ENCODE results near the gene ADAM15. TPM values are rescaled to one million over a fixed set of nuclear protein-coding genes. Genes with fewer than 3 reads are reported as not detected.

The ADAM15 gene
- total RNA-seq, 1 donor from 2014 or later: 47.9 TPM

DNA sequence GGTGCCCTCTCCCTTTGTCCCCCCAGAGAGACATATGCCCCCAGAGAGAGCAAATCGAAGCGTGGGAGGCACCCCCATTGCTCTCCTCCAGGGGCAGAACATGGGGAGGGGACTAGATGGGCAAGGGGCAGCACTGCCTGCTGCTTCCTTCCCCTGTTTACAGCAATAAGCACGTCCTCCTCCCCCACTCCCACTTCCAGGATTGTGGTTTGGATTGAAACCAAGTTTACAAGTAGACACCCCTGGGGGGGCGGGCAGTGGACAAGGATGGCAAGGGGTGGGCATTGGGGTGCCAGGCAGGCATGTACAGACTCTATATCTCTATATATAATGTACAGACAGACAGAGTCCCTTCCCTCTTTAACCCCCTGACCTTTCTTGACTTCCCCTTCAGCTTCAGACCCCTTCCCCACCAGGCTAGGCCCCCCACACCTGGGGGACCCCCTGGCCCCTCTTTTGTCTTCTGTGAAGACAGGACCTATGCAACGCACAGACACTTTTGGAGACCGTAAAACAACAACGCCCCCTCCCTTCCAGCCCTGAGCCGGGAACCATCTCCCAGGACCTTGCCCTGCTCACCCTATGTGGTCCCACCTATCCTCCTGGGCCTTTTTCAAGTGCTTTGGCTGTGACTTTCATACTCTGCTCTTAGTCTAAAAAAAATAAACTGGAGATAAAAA is 35.9 kb downstream of the ADAM15 start:
- DNase-seq (ENCODE audit: low read depth): no peak

DNA sequence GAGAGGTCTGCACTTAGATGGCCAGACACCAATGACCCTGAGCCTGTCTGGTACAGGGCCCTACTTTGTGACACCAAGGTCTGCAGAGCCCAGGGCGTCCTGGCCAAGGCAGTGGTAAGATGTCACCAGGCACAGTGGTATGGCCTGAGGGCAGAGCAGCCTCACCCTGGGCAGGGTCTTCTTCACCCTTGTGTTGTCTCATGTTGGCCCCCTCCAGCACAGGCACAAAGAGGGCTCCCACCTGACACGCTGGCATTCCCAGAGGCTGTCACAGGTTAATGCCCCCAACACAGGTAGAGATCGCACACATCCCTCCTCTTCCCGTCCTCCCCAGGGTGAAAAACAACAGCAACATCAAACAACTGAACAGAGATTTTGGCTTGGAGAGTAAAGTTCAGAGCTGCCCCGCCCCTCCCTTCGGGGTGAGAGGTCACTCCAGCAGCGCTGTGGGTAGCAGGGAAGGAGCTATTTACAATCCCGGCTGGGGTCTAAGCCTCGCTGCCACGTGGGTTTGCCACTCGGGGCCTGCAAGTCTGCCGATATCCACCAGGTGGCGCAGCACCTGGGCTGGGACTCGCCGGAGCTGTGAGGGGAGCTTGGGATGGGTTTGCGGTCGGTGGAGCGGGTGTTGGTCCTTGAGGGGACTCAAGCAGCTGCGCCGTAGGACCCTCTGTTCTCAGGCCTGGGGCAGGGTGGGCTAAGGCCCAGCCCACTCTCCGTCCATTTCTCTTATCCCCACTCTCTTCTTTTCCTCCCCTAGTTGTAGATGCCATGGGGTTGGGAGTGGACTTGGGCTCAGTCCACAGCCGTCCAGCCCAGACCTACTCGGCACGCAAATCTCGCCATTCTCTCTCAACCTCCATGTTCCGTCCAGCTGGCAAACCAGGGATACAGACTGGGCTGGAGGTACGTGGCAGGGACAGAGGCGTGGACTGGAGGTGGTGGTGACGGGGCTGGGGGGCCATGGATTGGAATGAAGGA is 40.2 kb downstream of the ADAM15 start:
- no peak for DNase-seq (ENCODE audit: low read depth)

DNA sequence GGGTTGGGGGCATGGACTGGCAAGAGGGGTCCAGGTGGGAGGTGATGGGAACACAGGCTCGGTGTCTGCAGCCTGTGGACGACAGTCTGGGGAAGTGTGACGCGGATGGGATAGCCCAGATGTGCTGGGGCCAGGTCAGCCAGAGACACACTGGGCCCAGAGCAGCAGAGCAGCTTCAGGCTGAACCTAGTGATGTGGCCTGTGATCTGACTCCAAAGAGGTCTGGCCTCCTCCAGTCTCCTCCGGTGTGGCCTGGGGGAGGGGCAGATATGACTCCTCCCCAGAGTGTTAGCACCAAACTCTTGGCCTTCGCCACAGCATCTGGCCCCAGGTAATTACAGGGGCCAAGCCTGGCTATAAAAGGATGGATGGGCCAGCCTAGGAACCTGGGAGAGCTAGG is 41.0 kb downstream of the ADAM15 start:
- no peak for DNase-seq (ENCODE audit: low read depth)

DNA sequence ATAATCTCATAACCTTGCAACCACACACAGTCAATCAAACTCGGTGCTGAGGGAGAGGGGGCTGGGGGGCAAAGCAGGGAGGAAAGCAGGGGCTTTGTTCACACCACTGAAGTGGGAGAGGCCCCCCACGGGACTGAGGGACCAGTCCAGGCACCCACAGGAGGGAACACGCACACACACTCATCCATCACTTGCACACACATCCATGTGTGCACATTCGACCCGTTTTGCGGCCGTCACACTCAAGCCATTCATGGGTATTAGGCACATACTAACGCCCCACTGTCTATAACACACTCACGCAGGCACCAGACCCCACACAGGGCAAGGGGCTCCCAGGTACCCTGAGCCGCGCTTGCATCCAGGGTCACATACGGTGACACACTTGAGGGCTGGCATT is 41.5 kb downstream of the ADAM15 start:
- DNase-seq (ENCODE audit: low read depth): no peak

DNA sequence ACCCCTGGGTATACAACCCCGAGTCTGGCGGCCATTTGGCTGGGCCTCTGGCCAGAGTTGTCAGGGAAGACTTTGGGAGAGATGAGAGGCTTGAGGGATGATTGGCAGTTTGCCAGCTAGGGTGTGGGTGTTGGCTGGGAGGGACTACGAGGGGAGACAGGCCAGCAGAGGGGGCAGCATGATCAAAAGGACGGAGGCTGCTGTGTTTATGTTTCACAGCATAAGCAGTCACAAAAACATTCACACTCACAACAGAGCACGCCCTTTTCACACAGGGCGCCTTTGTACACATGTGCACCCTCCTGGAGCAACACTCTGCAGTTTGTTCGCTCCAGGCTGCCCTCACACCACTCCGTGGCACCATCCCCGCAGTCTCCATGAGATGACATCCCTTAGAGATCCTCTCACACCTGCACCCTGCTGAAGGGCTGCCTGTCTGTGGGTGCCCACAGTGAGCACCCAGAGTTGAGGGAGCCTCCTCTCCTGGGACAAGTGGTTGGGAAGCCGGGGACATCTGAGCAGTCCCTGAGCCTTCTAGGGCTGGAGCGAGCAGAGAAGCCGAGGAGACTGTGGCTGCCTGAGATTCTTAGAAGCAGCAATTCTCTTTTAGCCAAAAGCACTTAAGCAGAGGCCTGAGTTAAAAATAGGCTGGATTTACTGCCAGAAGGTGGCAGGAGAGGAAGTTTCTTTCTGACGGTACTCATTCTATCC is 43.0 kb downstream of the ADAM15 start:
- peak; percentile 69 for DNase-seq (ENCODE audit: low read depth)

DNA sequence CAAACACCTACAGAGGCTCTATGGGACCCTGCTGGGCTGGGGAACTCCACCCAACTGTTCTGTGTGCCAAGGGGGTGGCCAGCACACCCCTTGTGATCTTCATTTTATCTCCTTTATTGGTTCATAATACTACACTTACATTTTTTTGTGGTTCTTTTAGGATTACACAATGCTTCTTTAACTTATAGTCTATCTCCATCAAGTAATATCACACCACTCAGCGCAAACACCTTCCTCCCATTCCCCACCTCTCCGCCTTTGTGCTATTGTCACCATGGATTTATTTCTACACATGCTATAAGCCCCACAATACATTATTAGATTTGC is 43.5 kb downstream of the ADAM15 start:
- no peak for DNase-seq (ENCODE audit: low read depth)

DNA sequence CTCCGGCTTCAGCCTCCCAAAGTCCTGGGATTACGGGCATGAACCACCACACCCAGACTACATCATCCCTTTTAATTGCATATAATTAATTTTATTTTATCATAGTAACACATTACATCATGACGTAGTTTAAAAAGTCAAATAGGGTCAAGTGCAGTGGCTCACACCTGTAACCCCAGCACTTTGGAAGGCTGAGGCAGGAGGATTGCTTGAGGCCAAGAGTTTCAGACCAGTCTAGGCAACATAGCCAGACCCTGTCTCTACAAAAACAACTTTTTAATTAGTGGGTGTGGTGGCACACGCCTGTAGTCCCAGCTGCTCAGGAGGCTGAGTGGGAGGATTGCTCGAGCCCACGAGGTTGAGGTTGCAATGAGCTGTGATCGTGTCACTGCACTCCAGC is 48.2 kb downstream of the ADAM15 start:
- DNase-seq (ENCODE audit: low read depth): no peak

DNA sequence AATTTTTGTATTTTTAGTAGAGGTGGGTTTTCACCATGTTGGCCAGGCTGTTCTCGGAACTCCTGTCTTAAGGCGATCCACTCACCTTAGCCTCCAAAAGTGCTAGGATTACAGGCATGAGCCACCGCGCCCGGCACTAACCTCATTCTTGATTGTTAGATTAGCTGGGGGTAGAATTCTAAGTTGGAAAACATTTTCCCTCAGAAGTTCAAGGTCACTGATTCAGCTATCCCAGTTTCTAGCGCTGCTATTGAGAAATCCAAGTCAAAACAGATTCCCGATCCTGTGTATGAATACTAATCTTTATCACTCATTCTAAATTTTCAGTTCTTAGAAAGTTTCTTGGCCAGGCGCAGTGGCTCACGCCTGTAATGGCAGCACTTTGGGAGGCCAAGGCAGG is 52.2 kb downstream of the ADAM15 start:
- no peak for DNase-seq (ENCODE audit: low read depth)

DNA sequence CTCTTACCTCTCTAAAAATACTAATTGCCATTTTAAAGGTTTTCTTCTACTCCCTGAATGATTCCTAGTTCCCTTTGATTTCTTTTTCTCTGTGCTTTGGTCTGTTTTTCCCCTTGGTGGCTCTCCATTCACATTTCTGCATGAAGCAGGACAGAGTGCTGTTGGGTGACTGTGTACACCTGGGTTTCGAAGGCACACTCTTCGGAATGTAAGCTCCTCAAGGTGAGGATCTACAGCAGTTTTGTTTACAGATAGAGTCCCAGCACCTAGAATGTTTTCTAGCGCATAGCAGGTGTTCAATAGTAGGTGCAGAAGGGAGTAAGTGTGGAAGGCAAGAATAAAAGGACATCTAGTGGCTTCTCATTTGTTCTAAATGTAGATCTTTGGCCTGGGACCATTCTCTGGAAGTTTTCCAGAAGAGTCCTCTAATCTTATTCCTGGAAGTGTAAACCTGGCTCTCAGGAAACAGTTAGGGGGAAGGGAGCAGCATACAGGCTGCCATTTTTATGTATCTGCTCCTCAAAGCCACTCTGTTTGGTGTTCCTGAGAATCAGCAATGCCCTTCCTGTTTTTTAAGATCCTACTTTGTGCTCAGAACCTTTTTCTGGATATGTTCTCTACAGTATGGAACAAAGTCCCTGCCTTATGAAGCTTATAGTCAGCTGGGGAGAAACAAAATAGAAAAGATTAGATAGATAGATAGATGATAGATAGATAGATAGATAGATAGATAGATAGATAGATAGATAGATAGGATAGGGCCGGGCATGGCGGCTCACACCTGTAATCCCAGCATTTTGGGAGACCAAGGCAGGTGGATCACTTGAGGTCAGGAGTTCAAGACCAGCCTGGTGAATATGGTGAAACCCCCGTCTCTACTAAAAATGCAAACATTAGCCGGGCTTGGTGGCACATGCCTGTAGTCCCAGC is 53.8 kb downstream of the ADAM15 start:
- DNase-seq (ENCODE audit: low read depth): no peak

DNA sequence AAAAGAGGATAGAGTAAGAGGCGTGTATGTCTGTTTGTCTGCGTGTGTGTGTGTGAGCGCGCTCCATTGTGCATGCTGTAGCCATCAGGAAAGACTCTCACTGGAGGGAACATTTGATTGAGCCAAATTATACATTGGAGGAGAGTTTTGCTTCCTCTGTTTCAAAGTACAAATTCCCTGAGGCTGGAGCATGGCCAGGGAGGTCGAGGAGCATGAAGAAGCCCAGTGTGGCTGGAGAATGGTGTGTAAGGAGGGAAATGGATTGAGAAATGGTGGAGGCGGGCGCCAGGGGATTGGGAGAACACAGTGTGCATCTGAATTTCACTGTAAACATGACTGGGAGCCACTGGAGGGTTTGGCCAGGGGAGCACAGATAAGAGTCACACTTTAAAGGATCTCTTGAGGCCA is 54.5 kb downstream of the ADAM15 start:
- peak; percentile 52 for DNase-seq (ENCODE audit: low read depth)

DNA sequence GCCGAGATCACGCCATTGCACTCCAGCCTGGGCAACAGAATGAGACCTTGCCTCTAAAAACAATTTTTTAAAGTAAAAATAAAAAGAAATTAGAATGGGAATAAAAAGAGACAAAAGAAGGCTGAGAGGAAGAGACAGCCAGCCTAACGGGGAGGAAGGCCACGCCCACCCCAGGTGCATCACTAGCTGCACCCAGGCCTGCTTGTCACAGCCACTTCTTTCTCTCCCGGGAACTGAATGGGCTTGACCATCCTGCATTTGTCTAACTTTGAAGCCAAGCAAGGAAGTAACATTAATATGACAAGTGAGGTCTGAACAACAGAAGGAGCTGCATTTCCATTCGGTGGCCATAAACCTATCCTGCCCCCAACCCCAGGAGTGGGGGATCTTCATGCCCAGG is 55.7 kb downstream of the ADAM15 start:
- no peak for DNase-seq (ENCODE audit: low read depth)

DNA sequence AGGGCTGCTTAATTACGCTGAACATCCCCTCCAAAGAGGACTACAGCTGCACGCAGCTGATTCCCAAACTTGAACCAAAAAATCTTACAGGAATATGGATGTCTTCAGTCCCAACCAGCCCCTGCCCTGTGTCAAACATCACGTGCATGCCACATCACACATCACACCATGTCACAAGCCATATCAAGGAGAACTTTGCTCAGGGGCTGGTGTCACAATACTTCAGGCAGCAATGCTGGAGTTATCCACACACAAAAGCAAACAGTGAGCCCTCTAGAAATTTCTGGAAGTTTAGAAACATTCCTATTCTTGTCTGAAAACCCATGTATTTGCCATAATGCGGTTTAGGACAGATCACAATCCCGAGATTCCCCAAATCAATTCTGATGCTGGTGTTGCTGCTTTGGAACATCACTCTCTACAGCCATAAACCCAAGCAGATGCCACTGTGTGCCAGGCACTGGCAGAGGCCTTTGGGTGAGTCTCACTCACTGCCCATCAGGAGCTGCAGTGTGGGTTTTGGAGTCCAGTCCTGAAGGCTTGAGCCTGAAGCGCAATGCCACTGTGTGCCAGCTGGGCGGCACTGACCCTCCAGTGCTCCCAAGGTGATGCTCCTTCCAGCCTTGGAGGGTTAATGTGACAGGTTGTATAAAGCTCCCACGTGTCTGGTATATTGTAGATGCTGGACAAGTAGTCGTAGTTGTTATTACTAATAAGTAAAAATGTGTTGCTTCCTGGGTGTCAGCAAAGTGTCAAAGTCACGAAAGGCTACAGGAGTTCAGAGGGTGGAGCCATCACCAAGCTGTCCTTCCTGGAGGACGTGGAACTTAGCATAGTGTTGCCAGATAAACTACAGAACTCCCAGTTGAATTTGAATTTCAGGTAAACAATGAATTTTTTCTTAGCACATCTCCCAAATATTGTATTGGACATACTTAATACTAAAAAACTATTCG is 56.5 kb downstream of the ADAM15 start:
- no peak for DNase-seq (ENCODE audit: low read depth)

DNA sequence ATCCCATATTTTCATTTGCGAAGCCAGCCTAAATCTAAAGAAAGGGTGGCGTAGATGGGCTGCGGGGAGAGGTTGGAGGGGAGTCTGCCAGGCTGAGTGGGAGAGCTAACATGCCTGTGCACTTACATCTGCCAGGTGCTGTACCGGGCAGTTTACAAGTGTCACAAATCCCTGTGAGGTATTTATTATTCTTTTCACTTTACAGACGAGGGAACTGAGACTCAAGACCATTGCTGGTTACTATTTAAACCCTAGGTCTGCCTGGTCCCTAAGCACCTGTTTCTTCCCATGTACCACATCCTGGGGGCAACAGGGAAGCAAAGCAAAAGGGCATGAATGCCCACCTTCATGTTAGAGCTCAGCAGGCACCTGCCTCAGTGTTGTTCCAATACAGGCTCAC is 57.2 kb downstream of the ADAM15 start:
- no peak for DNase-seq (ENCODE audit: low read depth)

DNA sequence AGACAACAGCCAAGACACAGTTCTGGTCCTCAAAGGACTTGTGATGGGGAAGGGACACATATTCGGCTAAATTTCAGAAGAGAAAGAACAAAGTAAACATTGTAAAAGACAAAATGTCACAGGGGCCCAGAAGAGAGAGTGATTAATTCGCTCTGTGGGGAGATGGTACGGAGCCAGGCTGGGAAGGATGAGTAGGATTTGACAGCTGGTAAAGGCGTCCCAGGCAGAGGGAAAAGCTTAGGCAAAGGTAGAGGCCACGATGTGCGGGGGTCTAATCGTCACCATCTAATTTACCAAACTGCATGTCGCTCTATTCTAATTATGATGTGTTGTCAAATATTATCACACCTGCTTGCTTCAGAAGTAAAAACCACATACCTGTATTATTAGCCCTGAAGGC is 59.3 kb downstream of the ADAM15 start:
- no peak for DNase-seq (ENCODE audit: low read depth)

DNA sequence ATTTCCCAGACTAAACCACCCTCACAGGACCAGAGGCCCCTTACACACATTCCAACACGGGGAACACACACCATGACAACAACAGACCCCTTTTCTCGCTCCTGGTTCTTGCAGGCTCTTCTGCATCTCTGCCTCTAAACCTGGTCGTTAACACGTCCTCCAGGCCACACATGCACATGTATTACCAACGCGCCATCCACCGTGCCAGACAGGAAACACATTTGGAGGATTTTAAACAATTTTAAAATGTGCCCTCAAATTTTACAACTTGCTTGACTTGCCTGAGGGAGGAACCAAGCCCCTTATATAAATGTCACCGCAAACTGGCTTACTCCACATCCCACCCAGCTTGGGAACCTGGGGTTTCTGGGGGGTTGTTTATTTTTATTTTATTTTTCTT is 59.7 kb downstream of the ADAM15 start:
- DNase-seq (ENCODE audit: low read depth): no peak

Other genes starting within 250 kb of the ADAM15 start
- under 0.01 TPM in 1 of 2 replicates, not detected in the other for gene KCNN3, start 181.0 kb upstream of the ADAM15 start, total RNA-seq
- 4.0 and 8.8 TPM in 2 replicates for gene PMVK, start 114.6 kb upstream of the ADAM15 start, total RNA-seq
- gene PBXIP1, start 95.2 kb upstream of the ADAM15 start, total RNA-seq: 81.3 and 141 TPM in 2 replicates
- gene PYGO2, start 89.5 kb upstream of the ADAM15 start, total RNA-seq: 5.4 and 18.4 TPM in 2 replicates
- 107 and 140 TPM in 2 replicates for gene SHC1, start 80.6 kb upstream of the ADAM15 start, total RNA-seq
- gene CKS1B, start 76.6 kb upstream of the ADAM15 start, total RNA-seq: 23.4 and 106 TPM in 2 replicates
- 21.6 and 32.5 TPM in 2 replicates for gene FLAD1, start 68.0 kb upstream of the ADAM15 start, total RNA-seq
- 0.60 TPM in 1 of 2 replicates, not detected in the other for gene LENEP, start 57.7 kb upstream of the ADAM15 start, total RNA-seq
- gene ZBTB7B, start 48.5 kb upstream of the ADAM15 start, total RNA-seq: 29.2 and 36.5 TPM in 2 replicates
- 0.05 TPM in 1 of 2 replicates, not detected in the other for gene DCST2, start 17.5 kb upstream of the ADAM15 start, total RNA-seq
- gene DCST1, start 17.5 kb upstream of the ADAM15 start, total RNA-seq: not detected in 2 replicates
- 9.5 and 12.5 TPM in 2 replicates for gene EFNA4, start 12.4 kb downstream of the ADAM15 start, total RNA-seq
- gene EFNA3, start 27.5 kb downstream of the ADAM15 start, total RNA-seq: 1.4 and 2.4 TPM in 2 replicates
- 68.3 and 80.4 TPM in 2 replicates for gene EFNA1, start 76.6 kb downstream of the ADAM15 start, total RNA-seq
- gene SLC50A1, start 84.5 kb downstream of the ADAM15 start, total RNA-seq: 16.7 and 63.0 TPM in 2 replicates
- 12.7 and 30.9 TPM in 2 replicates for gene DPM3, start 89.2 kb downstream of the ADAM15 start, total RNA-seq
- 65.4 and 102 TPM in 2 replicates for gene KRTCAP2, start 122.0 kb downstream of the ADAM15 start, total RNA-seq
- gene TRIM46, start 122.5 kb downstream of the ADAM15 start, total RNA-seq: 2.6 and 5.9 TPM in 2 replicates
- 21.7 and 52.9 TPM in 2 replicates for gene THBS3, start 156.6 kb downstream of the ADAM15 start, total RNA-seq
- 36.8 and 72.8 TPM in 2 replicates for gene MTX1, start 157.4 kb downstream of the ADAM15 start, total RNA-seq
- 5.6 and 10.2 TPM in 2 replicates for gene ENTREP3, start 204.2 kb downstream of the ADAM15 start, total RNA-seq
- gene SCAMP3, start 211.0 kb downstream of the ADAM15 start, total RNA-seq: 23.6 and 42.1 TPM in 2 replicates
- 12.0 and 33.1 TPM in 2 replicates for gene CLK2, start 222.2 kb downstream of the ADAM15 start, total RNA-seq
- 1.0 and 1.7 TPM in 2 replicates for gene HCN3, start 226.1 kb downstream of the ADAM15 start, total RNA-seq

Data from renal cortical epithelial cell (primary cell).